Measurements from ENCODE around the gene AFMID.

AFMID gene

GRCh38 chr17:78208486-78208885, 21.3 kb downstream of the AFMID start:
- no peak for DNase-seq (ENCODE audit: insufficient read length, low spot score)
- TF ChIP-seq POLR2A (IDR thresholded peaks at IDR 0.05; ENCODE audit: low read depth, low read length), result no peak
- no peak for FAIRE-seq

- no peak for DNase-seq (ENCODE audit: insufficient read length, low spot score)
- TF ChIP-seq POLR2A (IDR thresholded peaks at IDR 0.05; ENCODE audit: low read depth, low read length), result no peak
- FAIRE-seq, result no peak
Measured at GRCh38 chr17:78210111-78210510, 22.9 kb downstream of the AFMID start.

DNA sequence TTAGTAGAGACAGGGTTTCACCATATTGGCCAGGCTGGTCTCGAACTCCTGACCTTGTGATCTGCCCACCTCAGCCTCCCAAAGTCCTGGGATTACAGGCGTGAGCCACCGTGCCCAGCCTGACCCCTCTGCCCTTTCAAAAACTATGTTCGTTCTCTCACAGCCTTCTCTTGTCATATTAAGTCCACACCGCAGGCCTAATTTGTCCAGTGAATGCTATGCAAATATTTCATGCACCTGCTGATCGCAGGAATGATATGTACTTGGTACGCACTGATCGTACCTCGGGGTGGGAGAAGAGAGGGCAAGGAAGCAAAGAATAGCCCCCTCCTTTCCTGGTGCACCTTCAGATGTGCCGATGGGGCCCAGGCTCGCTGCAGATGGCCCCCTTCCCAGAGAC, 23.9 kb downstream of the AFMID start:
- TF ChIP-seq POLR2A (IDR thresholded peaks at IDR 0.05; ENCODE audit: low read depth, low read length), result no peak
- no peak for DNase-seq (ENCODE audit: insufficient read length, low spot score)
- no peak for FAIRE-seq

- FAIRE-seq (no peak), DNase-seq (ENCODE audit: insufficient read length, low spot score) (peak; percentile 90)
- peak; percentile 67 for TF ChIP-seq POLR2A (IDR thresholded peaks at IDR 0.05; ENCODE audit: low read depth, low read length)
Measured at GRCh38 chr17:78214016-78214705, 27.0 kb downstream of the AFMID start, which contains the start of gene BIRC5. TSS of gene BIRC5 (plus strand) at chr17:78214253. CDS start at chr17:78214317, 64 bp downstream.

DNA sequence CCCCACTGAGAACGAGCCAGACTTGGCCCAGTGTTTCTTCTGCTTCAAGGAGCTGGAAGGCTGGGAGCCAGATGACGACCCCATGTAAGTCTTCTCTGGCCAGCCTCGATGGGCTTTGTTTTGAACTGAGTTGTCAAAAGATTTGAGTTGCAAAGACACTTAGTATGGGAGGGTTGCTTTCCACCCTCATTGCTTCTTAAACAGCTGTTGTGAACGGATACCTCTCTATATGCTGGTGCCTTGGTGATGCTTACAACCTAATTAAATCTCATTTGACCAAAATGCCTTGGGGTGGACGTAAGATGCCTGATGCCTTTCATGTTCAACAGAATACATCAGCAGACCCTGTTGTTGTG, 27.5 kb downstream of the AFMID start:
- no peak for DNase-seq (ENCODE audit: insufficient read length, low spot score)
- no peak for TF ChIP-seq POLR2A (IDR thresholded peaks at IDR 0.05; ENCODE audit: low read depth, low read length)
- FAIRE-seq, result no peak

- FAIRE-seq (no peak), DNase-seq (ENCODE audit: insufficient read length, low spot score) (no peak)
- no peak for TF ChIP-seq POLR2A (IDR thresholded peaks at IDR 0.05; ENCODE audit: low read depth, low read length)
Measured at GRCh38 chr17:78219396-78220150, 32.4 kb downstream of the AFMID start.

DNA sequence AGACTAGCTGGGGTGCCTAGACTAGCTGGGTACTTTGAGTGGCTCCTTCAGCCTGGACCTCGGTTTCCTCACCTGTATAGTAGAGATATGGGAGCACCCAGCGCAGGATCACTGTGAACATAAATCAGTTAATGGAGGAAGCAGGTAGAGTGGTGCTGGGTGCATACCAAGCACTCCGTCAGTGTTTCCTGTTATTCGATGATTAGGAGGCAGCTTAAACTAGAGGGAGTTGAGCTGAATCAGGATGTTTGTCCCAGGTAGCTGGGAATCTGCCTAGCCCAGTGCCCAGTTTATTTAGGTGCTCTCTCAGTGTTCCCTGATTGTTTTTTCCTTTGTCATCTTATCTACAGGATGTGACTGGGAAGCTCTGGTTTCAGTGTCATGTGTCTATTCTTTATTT, 35.9 kb downstream of the AFMID start:
- DNase-seq (ENCODE audit: insufficient read length, low spot score) (no peak), FAIRE-seq (no peak)
- no peak for TF ChIP-seq POLR2A (IDR thresholded peaks at IDR 0.05; ENCODE audit: low read depth, low read length)

- FAIRE-seq (no peak), DNase-seq (ENCODE audit: insufficient read length, low spot score) (no peak)
Measured at GRCh38 chr17:78223765-78224164, 36.6 kb downstream of the AFMID start.

DNA sequence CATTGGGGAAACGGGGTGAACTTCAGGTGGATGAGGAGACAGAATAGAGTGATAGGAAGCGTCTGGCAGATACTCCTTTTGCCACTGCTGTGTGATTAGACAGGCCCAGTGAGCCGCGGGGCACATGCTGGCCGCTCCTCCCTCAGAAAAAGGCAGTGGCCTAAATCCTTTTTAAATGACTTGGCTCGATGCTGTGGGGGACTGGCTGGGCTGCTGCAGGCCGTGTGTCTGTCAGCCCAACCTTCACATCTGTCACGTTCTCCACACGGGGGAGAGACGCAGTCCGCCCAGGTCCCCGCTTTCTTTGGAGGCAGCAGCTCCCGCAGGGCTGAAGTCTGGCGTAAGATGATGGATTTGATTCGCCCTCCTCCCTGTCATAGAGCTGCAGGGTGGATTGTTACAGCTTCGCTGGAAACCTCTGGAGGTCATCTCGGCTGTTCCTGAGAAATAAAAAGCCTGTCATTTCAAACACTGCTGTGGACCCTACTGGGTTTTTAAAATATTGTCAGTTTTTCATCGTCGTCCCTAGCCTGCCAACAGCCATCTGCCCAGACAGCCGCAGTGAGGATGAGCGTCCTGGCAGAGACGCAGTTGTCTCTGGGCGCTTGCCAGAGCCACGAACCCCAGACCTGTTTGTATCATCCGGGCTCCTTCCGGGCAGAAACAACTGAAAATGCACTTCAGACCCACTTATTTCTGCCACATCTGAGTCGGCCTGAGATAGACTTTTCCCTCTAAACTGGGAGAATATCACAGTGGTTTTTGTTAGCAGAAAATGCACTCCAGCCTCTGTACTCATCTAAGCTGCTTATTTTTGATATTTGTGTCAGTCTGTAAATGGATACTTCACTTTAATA, 37.3 kb downstream of the AFMID start:
- no peak for DNase-seq (ENCODE audit: insufficient read length, low spot score)
- TF ChIP-seq POLR2A (IDR thresholded peaks at IDR 0.05; ENCODE audit: low read depth, low read length), result no peak
- FAIRE-seq, result no peak

More at GRCh38 chr17:78223765-78224164, 36.6 kb downstream of the AFMID start:
- TF ChIP-seq POLR2A (IDR thresholded peaks at IDR 0.05; ENCODE audit: low read depth, low read length), result no peak

GRCh38 chr17:78225088-78225865, 38.1 kb downstream of the AFMID start:
- no peak for FAIRE-seq
- no peak for DNase-seq (ENCODE audit: insufficient read length, low spot score)
- no peak for TF ChIP-seq POLR2A (IDR thresholded peaks at IDR 0.05; ENCODE audit: low read depth, low read length)

- DNase-seq (ENCODE audit: insufficient read length, low spot score) (no peak), FAIRE-seq (no peak)
- TF ChIP-seq POLR2A (IDR thresholded peaks at IDR 0.05; ENCODE audit: low read depth, low read length), result no peak
Measured at GRCh38 chr17:78226055-78226758, 39.0 kb downstream of the AFMID start.

DNA sequence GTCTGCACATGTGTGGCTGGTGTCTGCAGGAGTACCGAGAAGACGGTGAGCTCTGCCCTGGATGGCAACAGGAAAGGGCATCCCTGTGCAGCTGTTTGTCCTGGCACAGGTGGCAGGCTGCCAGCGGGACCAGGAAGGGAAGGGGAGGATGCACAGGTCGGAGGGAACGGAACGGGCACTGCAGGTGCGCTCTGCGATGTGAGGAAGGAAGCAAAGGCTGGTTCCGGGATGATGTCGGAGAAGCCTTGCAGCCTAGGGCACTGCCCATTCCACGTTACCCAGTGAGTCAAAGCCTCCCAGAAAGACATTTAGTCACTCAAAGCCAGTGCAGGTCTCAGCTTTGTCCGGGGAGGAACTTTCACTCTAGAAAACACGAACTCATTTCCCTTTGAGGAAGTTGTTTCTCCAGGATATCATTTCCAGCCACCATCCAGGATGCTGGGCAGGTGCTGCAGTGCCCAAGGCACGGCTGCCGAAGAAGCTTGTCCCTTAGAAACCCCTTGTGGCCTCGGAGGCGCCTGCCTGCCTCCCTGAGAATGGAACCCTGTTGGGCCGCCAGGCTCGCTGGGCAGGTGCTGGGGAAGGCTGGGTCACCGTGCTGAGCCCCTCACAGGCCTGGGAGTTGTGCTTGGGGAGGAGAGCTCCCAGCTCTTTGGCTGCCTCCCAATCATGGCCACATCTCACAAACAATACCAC, 39.7 kb downstream of the AFMID start:
- DNase-seq (ENCODE audit: insufficient read length, low spot score), result peak; percentile 78
- TF ChIP-seq POLR2A (IDR thresholded peaks at IDR 0.05; ENCODE audit: low read depth, low read length), result no peak
- FAIRE-seq, result no peak
